ENCODE results near the gene STXBP6. TPM values are rescaled to one million over a fixed set of nuclear protein-coding genes. Genes with fewer than 3 reads are reported as not detected.

The STXBP6 gene
- total and polyA plus RNA-seq, 12 donors, result 0.06 to 3.7 (median 0.68) TPM

GRCh38 chr14:24874514-24875202 lies 175.3 kb downstream of the STXBP6 start:
- no peak for DNase-seq
- H3K27ac ChIP-seq, result no peak overlapping the region
- no peaks in the 10 kb centered on the region for H3K9me3 ChIP-seq (replicated peaks in 1 of 3)
- H3K36me3 ChIP-seq (replicated peaks in 1 of 2), result no peaks in the 10 kb centered on the region
- intact Hi-C loops (cut with DNase I), result no loop called here
- TF ChIP-seq, protein P1, sequence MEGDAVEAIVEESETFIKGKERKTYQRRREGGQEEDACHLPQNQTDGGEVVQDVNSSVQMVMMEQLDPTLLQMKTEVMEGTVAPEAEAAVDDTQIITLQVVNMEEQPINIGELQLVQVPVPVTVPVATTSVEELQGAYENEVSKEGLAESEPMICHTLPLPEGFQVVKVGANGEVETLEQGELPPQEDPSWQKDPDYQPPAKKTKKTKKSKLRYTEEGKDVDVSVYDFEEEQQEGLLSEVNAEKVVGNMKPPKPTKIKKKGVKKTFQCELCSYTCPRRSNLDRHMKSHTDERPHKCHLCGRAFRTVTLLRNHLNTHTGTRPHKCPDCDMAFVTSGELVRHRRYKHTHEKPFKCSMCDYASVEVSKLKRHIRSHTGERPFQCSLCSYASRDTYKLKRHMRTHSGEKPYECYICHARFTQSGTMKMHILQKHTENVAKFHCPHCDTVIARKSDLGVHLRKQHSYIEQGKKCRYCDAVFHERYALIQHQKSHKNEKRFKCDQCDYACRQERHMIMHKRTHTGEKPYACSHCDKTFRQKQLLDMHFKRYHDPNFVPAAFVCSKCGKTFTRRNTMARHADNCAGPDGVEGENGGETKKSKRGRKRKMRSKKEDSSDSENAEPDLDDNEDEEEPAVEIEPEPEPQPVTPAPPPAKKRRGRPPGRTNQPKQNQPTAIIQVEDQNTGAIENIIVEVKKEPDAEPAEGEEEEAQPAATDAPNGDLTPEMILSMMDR (IDR thresholded peaks at IDR 0.05), result no peak
- TF ChIP-seq POLR2A (IDR thresholded peaks at IDR 0.05), result no peak
- H3K27me3 ChIP-seq, result no peaks in the 10 kb centered on the region
- H3K4me1 ChIP-seq (replicated peaks in 1 of 2), result no peaks in the 10 kb centered on the region
- 88 to 97% (median 92%) methylated on average over 7 to 8 of the region's 8 CpGs for whole genome bisulfite sequencing, 4 donors
- no peak overlapping the region for H3K4me3 ChIP-seq

GRCh38 chr14:24873551-24873950 lies 176.4 kb downstream of the STXBP6 start:
- H3K9me3 ChIP-seq (replicated peaks in 1 of 3), result no peaks in the 10 kb centered on the region
- H3K4me1 ChIP-seq (replicated peaks in 1 of 2), result no peaks in the 10 kb centered on the region
- no peaks in the 10 kb centered on the region for H3K36me3 ChIP-seq (replicated peaks in 1 of 2)
- H3K4me3 ChIP-seq, result no peak overlapping the region
- H3K27ac ChIP-seq, result no peak overlapping the region
- WGBS, 4 donors, result 69 to 84% (median 79%) methylated on average over 5 of the region's 5 CpGs
- H3K27me3 ChIP-seq, result no peaks in the 10 kb centered on the region
- no peak for DNase-seq
- intact Hi-C loops (cut with DNase I), result no loop called here
- TF ChIP-seq POLR2A (IDR thresholded peaks at IDR 0.05), result no peak
- TF ChIP-seq, protein P1 (IDR thresholded peaks at IDR 0.05), result no peak

GRCh38 chr14:24870949-24871701 lies 178.8 kb downstream of the STXBP6 start:
- DNase-seq, result no peak
- no peaks in the 10 kb centered on the region for H3K4me1 ChIP-seq (replicated peaks in 1 of 2)
- TF ChIP-seq, protein P1 (IDR thresholded peaks at IDR 0.05), result no peak
- TF ChIP-seq POLR2A (IDR thresholded peaks at IDR 0.05), result no peak
- no peak overlapping the region for H3K27ac ChIP-seq
- H3K9me3 ChIP-seq (replicated peaks in 1 of 3), result no peaks in the 10 kb centered on the region
- no peaks in the 10 kb centered on the region for H3K27me3 ChIP-seq
- H3K36me3 ChIP-seq (replicated peaks in 1 of 2), result no peaks in the 10 kb centered on the region
- intact Hi-C loops (cut with DNase I), result no loop called here
- WGBS, 4 donors, result 77 to 86% (median 83%) methylated on average over 4 of the region's 4 CpGs
- no peak overlapping the region for H3K4me3 ChIP-seq

GRCh38 chr14:24868389-24868788 lies 181.6 kb downstream of the STXBP6 start:
- Histone ChIP-seq H3K27ac (no peak overlapping the region), H3K27me3 (no peaks in the 10 kb centered on the region), H3K36me3 (replicated peaks in 1 of 2) (no peaks in the 10 kb centered on the region), H3K4me1 (replicated peaks in 1 of 2) (no peaks in the 10 kb centered on the region), H3K4me3 (no peak overlapping the region), H3K9me3 (replicated peaks in 1 of 3) (no peaks in the 10 kb centered on the region)
- 96 to 98% (median 97%) methylated on average over 2 of the region's 2 CpGs for WGBS, 4 donors
- intact Hi-C loops (cut with DNase I), result no loop called here
- no peak for TF ChIP-seq POLR2A (IDR thresholded peaks at IDR 0.05)
- no peak for DNase-seq
